Measurements from ENCODE around the gene ABRAXAS1. TPM values are rescaled to one million over a fixed set of nuclear protein-coding genes. Genes with fewer than 3 reads are reported as not detected.

Gene ABRAXAS1
- total RNA-seq, 1 experiment from 2014 or later: 24.7 TPM

DNA sequence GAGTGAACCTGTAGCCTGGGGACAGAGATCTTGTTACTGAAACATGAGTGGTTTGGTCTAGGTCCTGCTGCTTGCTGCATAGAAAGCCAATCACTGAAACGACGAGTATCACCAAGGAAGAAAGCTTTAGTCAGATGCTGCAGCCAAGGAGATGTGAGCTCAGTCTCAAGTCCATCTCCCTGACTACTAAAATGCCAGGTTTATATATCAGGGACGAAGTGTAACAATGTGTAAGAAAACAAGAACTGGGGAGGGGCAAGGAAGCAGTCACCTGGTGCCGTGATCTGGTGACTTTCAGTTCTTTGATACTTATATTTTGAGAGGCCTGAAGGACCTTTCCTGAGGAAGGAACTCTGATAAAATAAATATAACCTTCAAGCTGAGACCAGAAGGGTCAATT lies 19.6 kb upstream of the ABRAXAS1 start:
- H2AFZ ChIP-seq (ENCODE audit: low read length): no peak overlapping the region

More for the DNA sequence above, 19.6 kb upstream of the ABRAXAS1 start:
- no peak overlapping the region for H3K18ac ChIP-seq (ENCODE audit: insufficient read length, low read depth, low read length)
- H3K4me1 ChIP-seq (ENCODE audit: insufficient read depth, low read length): no peaks in the 10 kb centered on the region; the same call in 1 of the 2 replicates
- WGBS (ENCODE audit: extremely low coverage, insufficient read length, low lambda C conversion rate): no CpG with 5 or more reads among the region's 4 CpGs
- no peak overlapping the region for H4K91ac ChIP-seq (ENCODE audit: insufficient read length, low read depth, low read length)
- no peak overlapping the region for H3K4me2 ChIP-seq (ENCODE audit: insufficient read depth, insufficient read length, low read length)
- no peak overlapping the region for H3K14ac ChIP-seq (ENCODE audit: insufficient read depth, low read length)
- DNase-seq: no peak
- no peak overlapping the region for H3K56ac ChIP-seq (ENCODE audit: insufficient read length, low read depth, low read length)
- no peaks in the 10 kb centered on the region; the same call in 1 of the 2 replicates for H3K27me3 Mint-ChIP-seq (ENCODE audit: low read depth)
- no peak overlapping the region for H2AK5ac ChIP-seq (ENCODE audit: insufficient read length, low read length)
- peaks cover 0 to 4% (median 2%) of the 10 kb centered on the region in 3 experiments; a peak in 2 of 7 replicates for H3K36me3 Mint-ChIP-seq (ENCODE audit: insufficient read depth in 1 of 3, low read depth in 3 of 3)
- no peak overlapping the region for H4K8ac ChIP-seq (replicated peaks; ENCODE audit: insufficient read length, low read depth, low read length)
- no peak overlapping the region for H2BK5ac ChIP-seq (ENCODE audit: insufficient read length, low read length)
- no peaks in the 10 kb centered on the region for H4K20me1 ChIP-seq (ENCODE audit: control insufficient read depth, insufficient read depth, insufficient read length)
- H3K79me2 ChIP-seq (ENCODE audit: insufficient read depth, low read length): no peaks in the 10 kb centered on the region
- no peaks in the 10 kb centered on the region for H3K23me2 ChIP-seq (ENCODE audit: insufficient read length, low read depth, low read length, poor library complexity, severe bottlenecking)
- no peak overlapping the region for H2BK12ac ChIP-seq (ENCODE audit: insufficient read length, low read depth, low read length)
- no peaks in the 10 kb centered on the region for H3K9me3 ChIP-seq (ENCODE audit: control insufficient read depth, low read depth, low read length)
- no peak overlapping the region for H2BK120ac ChIP-seq (ENCODE audit: low read depth, low read length, poor library complexity, severe bottlenecking)
- no peaks in the 10 kb centered on the region; a peak in 1 of 5 replicates for H3K9me3 Mint-ChIP-seq
- H4K5ac ChIP-seq (ENCODE audit: insufficient read length, low read depth, low read length): no peak overlapping the region
- H3K27ac Mint-ChIP-seq: no peak overlapping the region; a peak in 1 of 7 replicates
- no peaks in the 10 kb centered on the region for H3K27me3 ChIP-seq (ENCODE audit: insufficient read depth, low read length)
- H2BK20ac ChIP-seq (ENCODE audit: low read depth, low read length, poor library complexity, severe bottlenecking): no peak overlapping the region
- no peak overlapping the region for H3K23ac ChIP-seq (ENCODE audit: insufficient read length, low read depth, low read length)
- no peak overlapping the region for H3T11ph ChIP-seq (ENCODE audit: low read length)
- H3K4me3 Mint-ChIP-seq: no peak overlapping the region
- TF ChIP-seq, protein P1, sequence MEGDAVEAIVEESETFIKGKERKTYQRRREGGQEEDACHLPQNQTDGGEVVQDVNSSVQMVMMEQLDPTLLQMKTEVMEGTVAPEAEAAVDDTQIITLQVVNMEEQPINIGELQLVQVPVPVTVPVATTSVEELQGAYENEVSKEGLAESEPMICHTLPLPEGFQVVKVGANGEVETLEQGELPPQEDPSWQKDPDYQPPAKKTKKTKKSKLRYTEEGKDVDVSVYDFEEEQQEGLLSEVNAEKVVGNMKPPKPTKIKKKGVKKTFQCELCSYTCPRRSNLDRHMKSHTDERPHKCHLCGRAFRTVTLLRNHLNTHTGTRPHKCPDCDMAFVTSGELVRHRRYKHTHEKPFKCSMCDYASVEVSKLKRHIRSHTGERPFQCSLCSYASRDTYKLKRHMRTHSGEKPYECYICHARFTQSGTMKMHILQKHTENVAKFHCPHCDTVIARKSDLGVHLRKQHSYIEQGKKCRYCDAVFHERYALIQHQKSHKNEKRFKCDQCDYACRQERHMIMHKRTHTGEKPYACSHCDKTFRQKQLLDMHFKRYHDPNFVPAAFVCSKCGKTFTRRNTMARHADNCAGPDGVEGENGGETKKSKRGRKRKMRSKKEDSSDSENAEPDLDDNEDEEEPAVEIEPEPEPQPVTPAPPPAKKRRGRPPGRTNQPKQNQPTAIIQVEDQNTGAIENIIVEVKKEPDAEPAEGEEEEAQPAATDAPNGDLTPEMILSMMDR (conservative IDR thresholded peaks at IDR 0.05): no peak
- no peaks in the 10 kb centered on the region for H3K79me1 ChIP-seq (ENCODE audit: insufficient read depth, low read depth, low read length, poor library complexity, severe bottlenecking)
- H2BK15ac ChIP-seq (ENCODE audit: low read depth, low read length): no peak overlapping the region
- peaks cover 0 to 3% of the 10 kb centered on the region in 2 experiments; a peak in 2 of 4 replicates for H3K4me1 Mint-ChIP-seq
- no peak overlapping the region for H3K4ac ChIP-seq (ENCODE audit: low read depth, low read length)
- H3K27ac ChIP-seq (ENCODE audit: insufficient read length, low read depth, low read length): no peak overlapping the region
- no peak overlapping the region for H3K9ac ChIP-seq (ENCODE audit: extremely low read depth, insufficient read length, low read length)
